Embryonic facial prominence (tissue), 1 donor: ENCODE data around the gene PSMG4.

Experiments used
- DNase-seq: peaks from one replicate; pipeline ENCODE4 v3.0.0-alpha.2; 2016; ENCODE audit errors: extremely low spot score

Gene PSMG4

GRCh38 chr6:3290149-3290930 lies 31.6 kb downstream of the PSMG4 start:
- DNase-seq: no peak

- no peak for DNase-seq
These were observed 32.1 kb downstream of the PSMG4 start for GRCh38 chr6:3290931-3291211.

GRCh38 chr6:3291346-3291745 lies 32.6 kb downstream of the PSMG4 start:
- no peak for DNase-seq

- DNase-seq: no peak
These were observed 33.2 kb downstream of the PSMG4 start for GRCh38 chr6:3291987-3292386.

- no peak for DNase-seq
These were observed 33.9 kb downstream of the PSMG4 start for GRCh38 chr6:3292431-3293197.

GRCh38 chr6:3293271-3294155 lies 34.8 kb downstream of the PSMG4 start:
- DNase-seq: no peak

- no peak for DNase-seq
These were observed 35.6 kb downstream of the PSMG4 start for GRCh38 chr6:3294396-3294795.

- DNase-seq: no peak
These were observed 36.4 kb downstream of the PSMG4 start for GRCh38 chr6:3294921-3295871.

- DNase-seq: no peak
These were observed 37.3 kb downstream of the PSMG4 start for GRCh38 chr6:3296078-3296477.

GRCh38 chr6:3296537-3296936 lies 37.8 kb downstream of the PSMG4 start:
- DNase-seq: no peak

GRCh38 chr6:3297006-3297405 lies 38.3 kb downstream of the PSMG4 start:
- DNase-seq: no peak

GRCh38 chr6:3297909-3298308 lies 39.2 kb downstream of the PSMG4 start:
- no peak for DNase-seq

GRCh38 chr6:3299221-3299620 lies 40.5 kb downstream of the PSMG4 start:
- DNase-seq: no peak

GRCh38 chr6:3301506-3301905 lies 42.8 kb downstream of the PSMG4 start:
- DNase-seq: no peak

GRCh38 chr6:3303795-3304411 lies 45.2 kb downstream of the PSMG4 start:
- no peak for DNase-seq

- no peak for DNase-seq
These were observed 45.9 kb downstream of the PSMG4 start for GRCh38 chr6:3304500-3305215.

- no peak for DNase-seq
These were observed 46.4 kb downstream of the PSMG4 start for GRCh38 chr6:3305216-3305565.

- DNase-seq: no peak
These were observed 47.1 kb downstream of the PSMG4 start for GRCh38 chr6:3305831-3306230.

- no peak for DNase-seq
These were observed 48.1 kb downstream of the PSMG4 start for GRCh38 chr6:3306848-3307247.

GRCh38 chr6:3307436-3307835 lies 48.7 kb downstream of the PSMG4 start:
- DNase-seq: no peak
